Frontal cortex (tissue), 4 donors: ENCODE data around the gene ZNF443. TPM values are rescaled to one million over a fixed set of nuclear protein-coding genes. Genes with fewer than 3 reads are reported as not detected.
"Not testable (repeated sequence)": the region's sequence is repeated elsewhere in the genome, so short reads cannot be mapped to it uniquely, and the experiment has no call there.

Source experiments
- DNase-seq, 2 donors: peaks; one replicate each; pipeline ENCODE4 v3.0.0; 2012; ENCODE audit warnings: low spot score in 2 of 2
- FAIRE-seq: peaks from 2 replicates; lab custom pipeline; 2012; peaks lifted over from hg19 to GRCh38; lab: Jason Lieb, UNC
- total RNA-seq: library from RNA; depleted of rRNA; stranded (reverse); fragments of >200 nt; gene quantifications from one replicate; pipeline ENCODE4 v1.2.3, GENCODE V29; 2014
- donor health status: control.
- donor health status: control.
- donor health status: control.

ZNF443 gene
- 14.3 TPM for total RNA-seq

DNA sequence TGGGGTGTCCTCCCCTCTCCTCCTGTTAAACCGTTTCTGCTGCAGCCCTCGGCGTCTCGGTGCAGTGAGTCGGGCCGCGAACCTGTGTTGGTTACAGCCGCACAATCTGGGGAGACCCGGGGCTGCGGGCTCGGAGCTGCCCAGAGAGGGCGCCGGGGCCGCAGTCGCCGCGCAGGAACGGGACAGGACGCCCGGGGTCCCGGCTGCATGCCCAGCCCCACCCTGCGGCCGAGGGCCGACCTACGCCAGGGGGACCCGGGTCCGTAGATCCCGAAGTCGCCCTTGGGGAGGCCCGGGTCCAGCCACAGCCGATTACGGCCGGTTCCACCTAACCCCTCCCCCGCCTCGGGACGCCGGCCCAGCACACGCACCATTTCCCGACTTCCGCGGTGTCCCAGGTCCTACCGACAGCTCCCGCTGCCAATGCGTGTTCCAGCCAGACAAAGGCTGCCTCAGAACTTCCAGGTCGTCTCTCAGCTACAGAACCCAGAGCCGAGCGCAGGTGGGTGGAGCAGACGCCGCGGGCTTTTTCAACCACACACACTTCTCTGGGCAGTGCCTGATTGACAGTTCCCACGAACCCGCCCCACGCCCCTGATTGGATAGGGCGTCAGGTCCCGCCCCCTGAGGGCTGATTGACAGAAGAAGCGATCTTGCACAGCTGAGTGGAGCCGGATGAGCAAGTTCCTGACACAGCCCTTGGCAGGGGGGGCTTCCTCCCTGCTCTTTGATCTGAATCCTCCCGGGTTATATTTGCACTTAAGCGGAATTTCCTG is at the start of gene ZNF443:
TSS of gene ZNF443 (minus strand) at position 481 of the 776 bp plus-strand sequence. CDS start at position 374, 107 bp downstream.
- FAIRE-seq (no peak), DNase-seq (peak; percentile 83 to 85)

DNA sequence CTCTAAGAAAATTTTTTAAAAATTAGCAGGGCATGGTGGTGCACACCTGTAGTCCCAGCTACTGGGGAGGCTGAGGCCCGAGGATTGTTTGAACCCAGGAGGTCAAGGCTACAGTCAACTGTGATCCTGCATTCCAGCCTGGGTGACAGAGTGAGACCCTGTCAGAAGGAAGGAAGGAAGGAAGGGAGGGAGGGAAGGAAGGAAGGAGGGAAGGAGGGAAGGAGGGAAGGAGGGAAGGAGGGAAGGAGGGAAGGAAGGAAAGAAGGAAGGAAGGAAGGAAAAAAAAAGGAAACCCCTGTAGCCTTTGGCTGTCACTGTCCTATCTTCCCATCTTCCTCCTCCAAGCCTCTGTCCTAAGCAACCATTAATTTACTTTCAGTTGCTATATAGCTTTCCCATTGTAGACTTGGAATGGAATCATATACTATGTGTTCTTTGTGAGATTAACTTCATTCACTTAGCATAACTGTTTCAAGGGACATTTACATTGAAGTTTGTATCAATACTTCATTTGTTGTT is 45.5 kb upstream of the ZNF443 start:
- FAIRE-seq = not testable (repeated sequence)

GRCh38 chr19:12485571-12485970 is 44.8 kb upstream of the ZNF443 start:
- DNase-seq = no peak

More for the DNA sequence above, 45.5 kb upstream of the ZNF443 start:
- DNase-seq = not testable (repeated sequence)

GRCh38 chr19:12485052-12485416 is 44.2 kb upstream of the ZNF443 start:
- DNase-seq (no peak), FAIRE-seq (no peak)

More at GRCh38 chr19:12485571-12485970, 44.8 kb upstream of the ZNF443 start:
- no peak for FAIRE-seq

- no peak for FAIRE-seq
These were observed 43.7 kb upstream of the ZNF443 start, which contains the start of gene ZNF709 for GRCh38 chr19:12484371-12485051. ZNF709 (minus strand) TSS chr19:12484816; CDS start chr19:12484657, 159 bp downstream.

GRCh38 chr19:12484011-12484370 is 43.2 kb upstream of the ZNF443 start:
- DNase-seq (no peak), FAIRE-seq (no peak)

More at GRCh38 chr19:12484371-12485051, 43.7 kb upstream of the ZNF443 start, which contains the start of gene ZNF709:
- DNase-seq = peak; percentile 84 to 89

GRCh38 chr19:12482509-12482886 is 41.7 kb upstream of the ZNF443 start:
- no peak for FAIRE-seq
- no peak for DNase-seq

- FAIRE-seq = no peak
- DNase-seq = no peak
These were observed 41.1 kb upstream of the ZNF443 start for GRCh38 chr19:12481781-12482508.

- no peak for DNase-seq
These were observed 37.6 kb upstream of the ZNF443 start for GRCh38 chr19:12478234-12478941.

DNA sequence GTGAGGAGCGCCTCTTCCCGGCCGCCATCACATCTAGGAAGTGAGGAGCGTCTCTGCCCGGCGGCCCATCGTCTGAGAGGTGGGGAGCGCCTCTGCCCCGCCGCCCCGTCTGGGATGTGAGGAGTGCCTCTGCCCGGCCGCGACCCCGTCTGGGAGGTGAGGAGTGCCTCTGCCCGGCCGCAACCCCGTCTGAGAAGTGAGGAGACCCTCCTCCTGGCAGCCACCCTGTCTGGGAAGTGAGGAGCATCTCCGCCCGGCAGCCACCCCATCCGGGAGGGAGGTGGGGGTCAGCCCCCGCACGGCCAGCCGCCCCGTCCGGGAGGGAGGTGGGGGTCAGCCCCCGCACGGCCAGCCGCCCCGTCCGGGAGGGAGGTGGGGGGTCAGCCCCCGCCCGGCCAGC is 26.8 kb upstream of the ZNF443 start:
- not testable (repeated sequence) for DNase-seq, FAIRE-seq

More at GRCh38 chr19:12478234-12478941, 37.6 kb upstream of the ZNF443 start:
- no peak for FAIRE-seq

DNA sequence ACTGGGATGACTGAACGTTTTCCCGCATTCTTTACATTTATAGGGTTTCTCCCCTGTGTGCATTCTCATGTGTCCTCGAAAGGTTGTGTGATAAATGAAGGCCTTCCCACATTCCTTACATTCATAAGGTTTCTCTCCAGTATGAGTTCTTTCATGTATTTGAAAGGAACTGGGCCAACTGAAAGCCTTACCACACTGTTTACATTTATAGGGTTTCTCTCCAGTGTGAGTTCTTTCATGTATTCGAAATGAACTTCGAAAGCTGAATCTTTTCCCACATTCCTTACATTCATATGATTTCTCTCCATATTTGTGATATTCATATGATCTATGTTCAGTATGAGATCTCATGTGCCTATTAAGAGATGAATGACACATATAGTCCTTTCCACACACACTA is 24.4 kb upstream of the ZNF443 start:
- FAIRE-seq (no peak), DNase-seq (no peak)

DNA sequence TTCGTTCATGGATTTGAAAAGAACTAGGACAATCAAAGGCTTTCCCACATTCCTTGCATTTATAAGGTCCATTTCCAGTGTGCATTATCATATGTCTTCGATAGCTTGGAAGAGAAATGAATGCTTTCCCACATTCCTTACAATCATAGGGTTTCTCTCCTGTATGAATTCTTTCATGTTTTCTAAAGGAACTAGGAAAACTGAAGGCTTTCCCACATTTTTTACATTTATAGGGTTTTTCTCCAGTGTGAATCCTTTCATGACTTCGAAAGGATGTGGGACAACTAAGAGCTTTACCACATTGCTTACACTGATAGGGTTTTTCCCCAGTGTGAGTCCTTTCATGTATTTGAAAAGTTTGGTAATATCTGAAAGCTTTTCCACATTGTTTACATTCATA is 23.9 kb upstream of the ZNF443 start:
- FAIRE-seq = no peak
- DNase-seq = no peak

DNA sequence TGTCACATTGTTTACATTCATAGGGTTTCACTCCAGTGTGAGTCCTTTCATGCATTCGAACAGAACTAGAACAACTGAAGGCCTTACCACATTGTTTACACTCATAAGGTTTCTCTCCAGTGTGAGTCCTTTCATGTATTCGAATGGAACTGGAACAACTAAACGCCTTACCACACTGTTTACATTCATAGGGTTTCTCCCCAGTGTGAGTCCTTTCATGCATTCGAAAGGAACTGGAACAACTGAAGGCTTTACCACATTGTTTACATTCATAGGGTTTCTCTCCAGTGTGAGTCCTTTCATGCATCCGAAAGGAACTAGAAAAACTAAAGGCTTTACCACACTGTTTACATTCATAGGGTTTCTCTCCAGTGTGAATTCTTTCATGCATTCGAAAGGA is 23.3 kb upstream of the ZNF443 start:
- FAIRE-seq, DNase-seq: not testable (repeated sequence)

GRCh38 chr19:12453495-12453894 is 12.7 kb upstream of the ZNF443 start:
- no peak for DNase-seq
- no peak for FAIRE-seq

DNA sequence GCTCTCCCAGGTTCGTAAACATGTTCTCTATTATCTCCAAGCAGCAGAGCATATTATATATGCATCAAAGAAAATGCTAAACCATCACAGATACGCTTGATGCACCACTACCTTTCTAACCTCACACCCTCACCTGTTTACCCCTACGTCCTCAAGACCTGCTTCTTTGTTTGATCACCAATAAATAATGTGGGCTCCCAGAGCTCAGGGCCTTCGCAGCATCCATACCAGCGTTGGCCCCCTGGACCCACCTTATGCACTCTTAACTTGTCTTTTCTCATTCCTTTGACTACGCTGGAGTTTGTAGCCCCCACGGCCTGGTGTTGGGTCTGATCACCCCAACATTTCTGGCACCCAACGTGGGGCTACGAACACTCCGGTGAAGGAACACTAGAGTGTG is 10.0 kb upstream of the ZNF443 start:
- DNase-seq = no peak
- FAIRE-seq = no peak

- FAIRE-seq = no peak
- no peak for DNase-seq
These were observed 8.0 kb upstream of the ZNF443 start for GRCh38 chr19:12448808-12449207.

- not testable (repeated sequence) for FAIRE-seq, DNase-seq
These were observed 908 bp downstream of the ZNF443 start for GRCh38 chr19:12439686-12440540.

- DNase-seq, FAIRE-seq: not testable (repeated sequence)
These were observed 10.0 kb downstream of the ZNF443 start for GRCh38 chr19:12430726-12431299.
